CD4-positive, alpha-beta T cell treated with Interleukin-21 for 1 hour (primary cell): ENCODE data around the gene ETS1.

Experiments used
- DNase-seq: peaks from one replicate; pipeline ENCODE4 v3.0.0-alpha.2; 2020

The ETS1 gene

DNA sequence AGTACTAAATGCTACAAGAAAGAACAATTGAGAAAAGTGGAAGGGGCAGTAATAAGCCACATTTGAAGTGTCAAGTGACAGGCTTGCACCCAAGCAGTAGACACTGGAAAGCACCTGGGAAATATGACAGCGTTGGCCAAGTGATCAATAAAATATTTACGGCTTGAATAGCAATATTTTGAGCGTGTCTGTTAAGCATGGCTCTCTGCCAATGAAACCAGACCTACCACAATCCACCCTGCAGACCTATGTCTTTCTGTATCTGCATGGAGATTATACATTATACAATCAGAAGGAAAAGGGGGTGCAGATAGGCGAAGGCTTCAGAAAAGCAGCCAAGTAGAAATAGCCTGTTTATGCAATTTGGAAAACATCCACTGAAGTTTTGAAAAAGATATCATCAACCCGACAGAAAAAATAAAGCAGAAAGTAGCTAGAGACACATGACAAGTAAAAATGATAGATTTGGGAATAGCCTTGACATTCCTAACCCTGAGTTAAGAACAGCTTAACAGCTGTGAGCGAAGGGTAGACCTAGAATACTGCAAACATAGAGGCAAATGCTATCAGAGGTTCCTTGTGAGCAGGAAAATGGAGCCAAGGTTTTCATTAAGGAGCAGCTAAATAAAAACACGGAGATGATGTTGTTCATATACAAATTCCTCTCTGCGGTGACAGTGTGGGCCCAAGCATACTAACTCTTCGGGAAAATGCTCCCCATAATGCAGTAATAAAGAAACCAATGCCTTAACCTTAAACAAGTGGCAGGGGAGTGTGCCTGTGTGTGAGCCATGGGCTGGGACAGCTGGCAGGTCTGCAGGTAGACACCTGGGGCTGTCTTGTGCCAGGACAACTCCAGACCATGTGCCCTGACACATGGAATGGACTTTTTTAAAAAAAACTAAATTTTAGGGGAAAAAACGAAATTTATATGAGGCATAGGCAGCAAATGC lies 71.3 kb downstream of the ETS1 start:
- DNase-seq = peak; percentile 47

DNA sequence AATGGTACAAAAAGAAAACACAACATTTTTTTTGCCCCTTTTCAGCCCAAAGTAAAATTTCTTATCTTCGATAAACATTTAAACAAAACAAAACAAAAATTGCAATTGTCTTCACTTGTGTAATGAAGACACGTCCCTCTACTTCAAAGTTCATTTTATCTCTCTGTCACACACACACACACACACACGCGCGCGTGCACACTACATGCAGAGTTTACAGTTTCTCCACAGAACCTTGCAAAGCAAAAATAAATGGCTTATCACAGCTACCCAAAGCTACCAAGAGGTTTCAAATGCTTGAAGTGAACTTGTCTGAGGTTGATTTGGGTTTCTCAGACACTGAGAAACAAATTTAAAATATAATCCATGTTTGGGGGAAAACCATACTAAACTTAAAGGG lies 72.3 kb downstream of the ETS1 start:
- peak; percentile 50 for DNase-seq

GRCh38 chr11:128513915-128514681 lies 73.3 kb downstream of the ETS1 start:
- DNase-seq = no peak

GRCh38 chr11:128512474-128512996 lies 74.8 kb downstream of the ETS1 start:
- peak; percentile 54 for DNase-seq

DNA sequence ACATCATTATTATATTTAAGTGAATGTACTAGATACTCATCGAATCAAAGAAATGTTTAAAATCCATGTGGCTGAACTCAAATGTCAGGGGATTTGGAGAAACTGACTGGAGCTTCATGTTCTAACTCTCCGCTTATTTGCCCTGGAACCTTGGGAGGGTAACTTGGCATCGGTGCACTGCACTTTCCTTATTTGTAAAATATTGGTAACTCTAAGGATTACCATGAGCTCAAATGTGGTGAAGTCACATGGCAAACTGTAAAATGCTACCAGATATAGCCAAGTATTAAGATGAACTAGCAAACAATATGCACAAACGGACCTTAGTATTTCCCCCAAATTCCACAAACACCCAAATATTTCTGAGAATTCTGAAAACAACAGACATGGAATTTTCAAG lies 75.6 kb downstream of the ETS1 start:
- DNase-seq = no peak

DNA sequence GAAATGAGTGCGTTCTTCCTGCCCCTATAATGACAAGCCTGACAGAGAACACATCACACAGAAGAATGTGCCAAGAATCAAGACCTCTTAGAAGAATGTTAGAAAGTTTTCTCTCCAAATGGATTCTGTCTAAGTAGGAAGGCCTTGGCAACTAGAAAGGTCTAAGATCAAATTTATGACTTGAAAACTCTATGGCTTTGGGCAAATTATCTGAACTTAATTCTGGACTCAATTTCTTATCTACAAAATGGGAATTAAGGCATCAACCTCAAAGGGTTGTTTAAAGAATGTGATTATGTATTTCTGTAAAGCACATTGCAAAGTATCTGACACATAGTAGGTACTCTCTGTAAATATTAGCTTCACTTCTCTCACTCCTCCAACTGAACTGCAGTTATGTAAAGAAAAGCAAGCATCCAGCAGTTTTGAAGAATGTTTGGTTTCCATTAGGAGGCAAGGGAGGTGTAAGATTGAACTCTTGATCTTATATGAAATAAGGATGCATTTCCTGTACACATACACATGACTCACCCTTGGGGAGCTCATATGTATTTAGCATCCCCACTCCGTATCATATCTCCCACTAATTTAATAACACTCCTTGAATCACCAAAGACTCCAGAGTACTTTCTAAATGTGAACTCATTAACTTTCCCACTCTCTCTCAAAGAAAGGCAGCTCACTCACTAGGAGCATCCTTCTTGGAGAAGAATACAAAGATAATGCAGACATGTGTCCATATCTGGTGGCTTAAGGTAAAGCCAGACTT lies 77.6 kb downstream of the ETS1 start:
- no peak for DNase-seq

GRCh38 chr11:128508770-128509510 lies 78.4 kb downstream of the ETS1 start:
- peak; percentile 37 for DNase-seq

- peak; percentile 37 for DNase-seq
Observed at GRCh38 chr11:128507936-128508335, 79.4 kb downstream of the ETS1 start.

DNA sequence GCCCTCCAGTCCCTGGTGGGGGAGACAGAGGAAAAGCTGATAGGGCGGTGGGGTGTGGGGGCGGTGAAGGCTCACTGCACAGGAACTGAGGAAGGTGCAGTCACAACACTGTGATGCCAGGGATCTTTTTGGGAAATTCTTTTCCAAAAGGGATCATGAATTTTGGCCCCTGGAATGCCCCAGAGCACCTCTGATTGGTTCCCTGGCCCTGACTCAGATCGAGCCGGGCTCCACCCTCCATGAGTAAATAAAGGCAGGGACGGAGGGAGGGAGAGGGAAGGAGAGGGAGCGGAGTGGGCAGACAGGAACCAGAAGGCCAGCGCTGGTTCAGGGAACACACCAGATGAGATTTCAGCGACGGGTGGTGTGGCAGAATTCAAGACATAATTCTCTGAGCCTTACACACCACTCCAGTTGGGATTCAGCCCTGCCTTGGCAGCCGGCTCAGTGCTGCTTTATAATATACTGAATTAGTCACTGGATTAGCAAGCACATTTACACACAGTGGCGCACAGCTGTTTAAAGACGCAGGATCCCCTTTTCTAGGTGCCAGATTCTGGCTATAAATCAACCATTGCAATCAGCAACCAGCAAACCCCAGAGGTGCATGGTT lies 80.3 kb downstream of the ETS1 start:
- DNase-seq = peak; percentile 38

- peak; percentile 48 for DNase-seq
Observed at GRCh38 chr11:128506356-128506755, 81.0 kb downstream of the ETS1 start.

DNA sequence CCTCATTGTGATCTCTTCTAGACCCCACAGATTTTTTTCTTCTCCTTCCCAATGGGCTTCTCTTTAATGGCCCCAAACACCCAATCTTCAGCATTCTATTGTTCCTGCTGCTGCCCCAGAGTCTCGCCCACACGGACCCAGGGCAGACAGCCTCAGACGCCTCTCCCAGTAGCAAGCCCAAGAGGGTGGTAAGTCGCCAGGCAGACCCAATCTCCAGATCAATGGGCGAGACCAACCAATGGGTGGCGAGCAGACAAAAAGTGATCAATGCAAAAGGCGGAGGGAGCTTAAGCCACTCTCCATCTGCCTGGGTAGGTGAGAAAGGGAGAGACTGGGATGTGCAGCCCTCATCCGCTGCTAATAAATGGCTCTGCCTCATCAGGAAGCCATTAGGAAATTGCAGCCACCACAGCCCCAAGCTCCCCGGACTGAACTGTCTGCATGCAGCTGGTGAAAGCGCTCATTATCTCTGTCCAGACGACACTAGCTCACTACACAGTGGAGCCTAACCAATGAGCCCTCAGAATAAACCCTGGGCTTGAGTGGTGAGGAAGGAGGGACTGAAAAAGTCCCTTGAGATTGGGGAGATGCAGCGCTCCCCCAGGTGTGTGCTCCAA lies 81.8 kb downstream of the ETS1 start:
- peak; percentile 48 for DNase-seq

- peak; percentile 47 for DNase-seq
Observed at GRCh38 chr11:128504486-128504885, 82.9 kb downstream of the ETS1 start.

GRCh38 chr11:128503245-128503991 lies 83.9 kb downstream of the ETS1 start:
- DNase-seq = peak; percentile 68

GRCh38 chr11:128502726-128503125 lies 84.6 kb downstream of the ETS1 start:
- DNase-seq = no peak

DNA sequence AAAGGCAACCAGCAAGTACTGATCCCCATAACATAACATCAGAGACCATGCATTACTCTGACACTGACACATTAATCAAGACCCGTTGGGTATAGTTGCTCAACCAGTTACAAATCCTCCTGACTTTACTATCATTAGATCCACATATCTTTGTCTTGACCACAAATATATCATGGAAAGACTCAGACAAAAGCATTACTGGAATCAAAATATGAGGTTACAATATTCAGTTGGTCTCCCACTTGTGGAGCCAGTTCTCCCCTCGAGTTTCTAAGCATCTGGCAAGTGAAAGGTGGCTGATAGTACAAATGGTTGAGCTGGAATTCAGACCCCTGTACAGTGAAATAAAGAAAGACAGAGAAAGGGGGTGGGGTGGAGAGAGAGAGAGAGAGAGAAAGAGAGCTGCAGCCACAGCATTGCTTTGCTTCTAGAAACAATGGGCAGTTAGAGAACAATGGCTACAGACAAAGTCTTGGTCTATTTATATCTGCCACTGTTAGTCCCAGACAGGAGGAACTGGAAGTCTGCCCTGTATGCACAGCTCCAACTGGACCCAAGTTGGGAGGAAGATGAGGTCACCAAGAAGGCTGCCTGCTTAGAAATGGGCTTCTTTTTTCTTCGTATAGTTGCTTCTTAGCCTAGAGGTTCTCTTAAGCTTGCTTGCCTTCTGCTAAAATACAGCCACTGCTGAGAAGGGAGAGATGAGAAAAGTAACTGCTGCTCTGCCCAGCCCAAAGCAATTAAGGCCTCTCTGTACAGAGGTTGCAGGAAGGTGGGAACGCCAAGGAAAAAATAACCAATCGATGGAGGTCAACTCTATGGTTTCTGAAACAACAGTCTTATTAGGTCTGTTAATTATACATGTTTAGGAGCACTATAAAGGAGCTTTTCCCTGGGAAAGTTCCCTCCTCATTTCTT lies 85.5 kb downstream of the ETS1 start:
- DNase-seq = no peak

GRCh38 chr11:128501008-128501407 lies 86.3 kb downstream of the ETS1 start:
- no peak for DNase-seq

DNA sequence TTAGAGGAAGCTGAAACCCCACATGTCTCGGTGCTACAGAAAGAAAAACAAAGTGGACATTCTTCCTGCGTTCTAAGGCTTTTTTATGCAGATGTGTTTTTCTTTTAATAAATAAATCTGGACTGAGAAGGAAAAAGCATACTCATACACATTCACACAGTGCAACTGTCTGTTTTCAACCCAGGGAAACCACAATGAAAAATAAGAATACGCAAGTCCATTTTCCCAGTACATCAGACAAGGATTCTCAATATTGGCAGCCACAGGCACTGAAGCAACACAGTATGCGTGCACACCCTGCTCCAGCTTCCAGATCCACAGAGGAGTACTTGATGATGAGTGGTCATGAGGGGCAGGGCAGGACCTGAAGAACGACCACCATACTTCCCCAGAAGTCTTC lies 86.9 kb downstream of the ETS1 start:
- DNase-seq = no peak

GRCh38 chr11:128499613-128500253 lies 87.6 kb downstream of the ETS1 start:
- no peak for DNase-seq

DNA sequence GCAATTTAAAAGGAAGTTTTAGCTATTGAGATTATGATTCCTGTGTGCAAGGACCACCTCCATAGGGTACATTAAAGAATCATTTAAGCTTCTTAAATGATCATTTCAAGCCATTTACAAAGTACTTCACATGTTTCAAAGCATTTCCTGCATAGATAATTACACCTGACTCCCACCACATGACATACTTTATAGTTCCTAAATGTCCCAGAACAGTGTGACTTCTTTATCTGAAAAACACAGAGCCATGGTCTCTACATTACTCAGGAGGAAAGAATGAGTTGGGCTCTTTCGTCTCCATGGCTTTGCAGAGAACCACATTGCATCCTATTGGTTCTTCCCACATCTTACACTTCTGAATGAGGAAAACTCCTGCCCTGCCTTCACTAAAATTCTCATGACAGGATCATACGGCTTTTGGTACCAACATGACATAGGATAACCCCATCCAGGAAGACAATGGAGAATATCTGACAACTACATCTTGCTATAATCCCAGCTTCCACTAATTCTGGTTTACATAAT lies 88.6 kb downstream of the ETS1 start:
- DNase-seq = no peak
